Immature natural killer cell (primary cell): ENCODE data around the gene UBR3. TPM values are rescaled to one million over a fixed set of nuclear protein-coding genes. Genes with fewer than 3 reads are reported as not detected.

Source experiments
- DNase-seq, 3 donors: peaks; one replicate each; pipeline ENCODE4 v3.0.0; 2022; ENCODE audit warnings: mixed read lengths in 1 of 3
- H3K27ac Mint-ChIP-seq, 6 donors: one replicate each; pipeline ENCODE4 v1.8.0; 2020; ENCODE audit warnings: mixed read lengths in 6 of 6, mild to moderate bottlenecking in 5 of 6, inconsistent platforms in 4 of 6, moderate library complexity in 3 of 6
- H3K27me3 Mint-ChIP-seq, 3 donors: one replicate each; pipeline ENCODE4 v1.8.0; 2020 to 2021; ENCODE audit warnings: low read depth in 3 of 3, mild to moderate bottlenecking in 3 of 3, mixed read lengths in 3 of 3, moderate library complexity in 3 of 3, inconsistent platforms in 1 of 3
- H3K36me3 Mint-ChIP-seq, 3 donors: one replicate each; pipeline ENCODE4 v1.8.0; 2020; ENCODE audit warnings: mixed read lengths in 3 of 3, inconsistent platforms in 2 of 3, mild to moderate bottlenecking in 2 of 3
- H3K4me1 Mint-ChIP-seq, 2 donors: one replicate each; pipeline ENCODE4 v1.8.0; 2020; ENCODE audit warnings: inconsistent platforms in 2 of 2, mild to moderate bottlenecking in 2 of 2, mixed read lengths in 2 of 2, moderate library complexity in 1 of 2
- H3K4me3 Mint-ChIP-seq, 5 donors: one replicate each; pipeline ENCODE4 v1.8.0; 2020; ENCODE audit warnings: mild to moderate bottlenecking in 5 of 5, mixed read lengths in 5 of 5, inconsistent platforms in 3 of 5, moderate library complexity in 3 of 5
- H3K9me3 Mint-ChIP-seq, 6 donors: one replicate each; pipeline ENCODE4 v1.8.0; 2020; ENCODE audit warnings: mild to moderate bottlenecking in 6 of 6, mixed read lengths in 6 of 6, inconsistent platforms in 4 of 6, moderate library complexity in 3 of 6
- polyA plus RNA-seq, 3 donors: library from polyadenylated mRNA; unstranded; fragments of 300-500 nt; fragmentation: Illumina TruSeq; gene quantifications; one replicate each; pipeline ENCODE4 v1.2.3, GENCODE V29; 2021

UBR3 gene
- polyA plus RNA-seq, 3 donors from 2014 or later, result 3.8 to 11.5 (median 5.1) TPM

- H3K36me3 Mint-ChIP-seq, result peaks cover 25 to 27% (median 25%) of the 10 kb centered on the region in 3 donors
- peak overlapping the region in 1 of 6 donors; percentile 63 for H3K27ac Mint-ChIP-seq
- peaks cover 6 to 17% (median 16%) of the 10 kb centered on the region in 6 donors for H3K9me3 Mint-ChIP-seq
- H3K27me3 Mint-ChIP-seq, result no peaks in the 10 kb centered on the region
- H3K4me3 Mint-ChIP-seq, result no peak overlapping the region
- DNase-seq, result no peak
- H3K4me1 Mint-ChIP-seq, result peaks cover 6 to 14% of the 10 kb centered on the region in 2 donors
Observed at GRCh38 chr2:169980643-169981042, 153.4 kb downstream of the UBR3 start.

GRCh38 chr2:169982929-169983328, 155.7 kb downstream of the UBR3 start:
- H3K9me3 Mint-ChIP-seq, result peaks cover 0 to under 1% (median 0%) of the 10 kb centered on the region in 6 donors
- H3K36me3 Mint-ChIP-seq, result peaks cover 5 to 14% (median 9%) of the 10 kb centered on the region in 3 donors
- peak overlapping the region in 3 of 6 donors; percentile 0 to 35 (median 1) for H3K27ac Mint-ChIP-seq
- peaks cover 6 to 14% of the 10 kb centered on the region in 2 donors for H3K4me1 Mint-ChIP-seq
- H3K27me3 Mint-ChIP-seq, result no peaks in the 10 kb centered on the region
- DNase-seq, result no peak
- H3K4me3 Mint-ChIP-seq, result no peak overlapping the region

- Mint-ChIP-seq H3K36me3 (peaks cover 3 to 11% (median 6%) of the 10 kb centered on the region in 3 donors), H3K4me1 (peaks cover 6 to 14% of the 10 kb centered on the region in 2 donors), H3K27ac (no peak overlapping the region), H3K9me3 (no peaks in the 10 kb centered on the region), H3K4me3 (no peak overlapping the region), H3K27me3 (no peaks in the 10 kb centered on the region)
- no peak for DNase-seq
Observed at GRCh38 chr2:169983506-169983905, 156.3 kb downstream of the UBR3 start.

GRCh38 chr2:169984145-169984544, 156.9 kb downstream of the UBR3 start:
- Mint-ChIP-seq H3K4me1 (peaks cover 6 to 14% of the 10 kb centered on the region in 2 donors), H3K4me3 (no peak overlapping the region), H3K27ac (no peak overlapping the region), H3K36me3 (peaks cover 6 to 15% (median 7%) of the 10 kb centered on the region in 3 donors), H3K27me3 (no peaks in the 10 kb centered on the region), H3K9me3 (no peaks in the 10 kb centered on the region)
- no peak for DNase-seq

GRCh38 chr2:169994752-169995151, 167.5 kb downstream of the UBR3 start:
- H3K9me3 Mint-ChIP-seq, result no peaks in the 10 kb centered on the region
- H3K4me1 Mint-ChIP-seq, result peaks cover 0 to under 1% of the 10 kb centered on the region in 2 donors

GRCh38 chr2:169997140-169997887, 170.1 kb downstream of the UBR3 start:
- Mint-ChIP-seq H3K4me1 (peaks cover 5 to 7% of the 10 kb centered on the region in 2 donors), H3K27ac (no peak overlapping the region), H3K27me3 (peaks cover 0 to 2% (median 0%) of the 10 kb centered on the region in 3 donors), H3K4me3 (no peak overlapping the region), H3K36me3 (peaks cover 16 to 23% (median 16%) of the 10 kb centered on the region in 3 donors), H3K9me3 (no peaks in the 10 kb centered on the region)
- no peak for DNase-seq

More at GRCh38 chr2:169994752-169995151, 167.5 kb downstream of the UBR3 start:
- H3K4me3 Mint-ChIP-seq, result no peak overlapping the region
- peaks cover 15 to 25% (median 20%) of the 10 kb centered on the region in 3 donors for H3K36me3 Mint-ChIP-seq
- no peak for DNase-seq
- peaks cover 0 to 2% (median 0%) of the 10 kb centered on the region in 3 donors for H3K27me3 Mint-ChIP-seq
- no peak overlapping the region for H3K27ac Mint-ChIP-seq

- Mint-ChIP-seq H3K27me3 (peaks cover 0 to 2% (median 0%) of the 10 kb centered on the region in 3 donors), H3K9me3 (no peaks in the 10 kb centered on the region), H3K36me3 (peaks cover 28 to 36% (median 28%) of the 10 kb centered on the region in 3 donors), H3K4me1 (peaks cover 5 to 9% of the 10 kb centered on the region in 2 donors), H3K4me3 (no peak overlapping the region), H3K27ac (no peak overlapping the region)
- DNase-seq, result no peak
Observed at GRCh38 chr2:169999054-169999453, 171.8 kb downstream of the UBR3 start.

GRCh38 chr2:170002096-170002495, 174.8 kb downstream of the UBR3 start:
- Mint-ChIP-seq H3K36me3 (peaks cover 31 to 48% (median 37%) of the 10 kb centered on the region in 3 donors), H3K27ac (peak overlapping the region in 1 of 6 donors; percentile 18), H3K4me1 (peaks cover 5 to 9% of the 10 kb centered on the region in 2 donors)

GRCh38 chr2:170005702-170006101, 178.4 kb downstream of the UBR3 start:
- Mint-ChIP-seq H3K9me3 (no peaks in the 10 kb centered on the region), H3K27ac (peak overlapping the region in 2 of 6 donors; percentile 9 to 59), H3K4me1 (peaks cover 5 to 9% of the 10 kb centered on the region in 2 donors), H3K36me3 (peaks cover 22 to 48% (median 33%) of the 10 kb centered on the region in 3 donors), H3K27me3 (peaks cover 0 to 1% (median 0%) of the 10 kb centered on the region in 3 donors), H3K4me3 (no peak overlapping the region)
- no peak for DNase-seq

More at GRCh38 chr2:170002096-170002495, 174.8 kb downstream of the UBR3 start:
- peaks cover 0 to 3% (median 0%) of the 10 kb centered on the region in 3 donors for H3K27me3 Mint-ChIP-seq
- no peak overlapping the region for H3K4me3 Mint-ChIP-seq
- H3K9me3 Mint-ChIP-seq, result no peaks in the 10 kb centered on the region
- no peak for DNase-seq

- Mint-ChIP-seq H3K4me1 (peaks cover 5 to 8% of the 10 kb centered on the region in 2 donors), H3K27me3 (peaks cover 0 to 1% (median 0%) of the 10 kb centered on the region in 3 donors), H3K9me3 (no peaks in the 10 kb centered on the region), H3K27ac (no peak overlapping the region), H3K4me3 (no peak overlapping the region), H3K36me3 (peaks cover 22 to 42% (median 37%) of the 10 kb centered on the region in 3 donors)
- no peak for DNase-seq
Observed at GRCh38 chr2:170006587-170007325, 179.5 kb downstream of the UBR3 start.

- H3K4me1 Mint-ChIP-seq, result no peaks in the 10 kb centered on the region
- H3K27ac Mint-ChIP-seq, result peak overlapping the region in 2 of 6 donors; percentile 11 to 15
- H3K36me3 Mint-ChIP-seq, result peaks cover 6 to 29% (median 25%) of the 10 kb centered on the region in 3 donors
- H3K9me3 Mint-ChIP-seq, result no peaks in the 10 kb centered on the region
- no peak overlapping the region for H3K4me3 Mint-ChIP-seq
- peaks cover 0 to 1% (median 0%) of the 10 kb centered on the region in 3 donors for H3K27me3 Mint-ChIP-seq
- no peak for DNase-seq
Observed at GRCh38 chr2:170009209-170009608, 182.0 kb downstream of the UBR3 start.

- Mint-ChIP-seq H3K4me1 (no peaks in the 10 kb centered on the region), H3K9me3 (no peaks in the 10 kb centered on the region), H3K36me3 (peaks cover 5 to 21% (median 9%) of the 10 kb centered on the region in 3 donors), H3K27me3 (no peaks in the 10 kb centered on the region), H3K4me3 (no peak overlapping the region), H3K27ac (no peak overlapping the region)
- no peak for DNase-seq
Observed at GRCh38 chr2:170012773-170013172, 185.5 kb downstream of the UBR3 start.

- DNase-seq, result no peak
- Mint-ChIP-seq H3K27me3 (no peaks in the 10 kb centered on the region), H3K27ac (peak overlapping the region in 1 of 6 donors; percentile 39), H3K9me3 (no peaks in the 10 kb centered on the region), H3K4me3 (no peak overlapping the region), H3K36me3 (peaks cover 9 to 28% (median 15%) of the 10 kb centered on the region in 3 donors), H3K4me1 (no peaks in the 10 kb centered on the region)
Observed at GRCh38 chr2:170013802-170014551, 186.7 kb downstream of the UBR3 start.
